H1 (cell line): Measurements from ENCODE around the gene SPOCK1. TPM values are rescaled to one million over a fixed set of nuclear protein-coding genes. Genes with fewer than 3 reads are reported as not detected.

Experiments
- PHF8 ChIP-seq: fragments of 200-600 bp; sonication (generic); conservative IDR thresholded peaks from 2 replicates; pipeline ENCODE4 v1.7.1; 2012; ENCODE audit warnings: low read depth, mild to moderate bottlenecking, inconsistent platforms, low read length, moderate library complexity
- polyA plus RNA-seq, 7 experiments: library from polyadenylated mRNA; depleted of rRNA in 3 of 7; stranded (reverse) in 5 of 7; unstranded in 2 of 7; fragments of >200 nt in 5 of 7; fragments of 200-250 nt in 2 of 7; gene quantifications; 1 replicate in 5 of 7; 2 replicates in 1 of 7; 4 replicates in 1 of 7; pipeline versions ENCODE4 v1.2.1 to v1.2.3, GENCODE V29; 2011 to 2013; ENCODE audit warnings: missing spikeins in 2 of 7, mixed read lengths in 2 of 7
- total RNA-seq: library from RNA; stranded (reverse); fragmentation: NEBNext Ultra II Directional; extraction: Animal tissue kit (Norgen Biotek cat#: 25700); gene quantifications from 2 replicates; pipeline ENCODE4 v1.2.1, GENCODE V29; 2021

SPOCK1 gene
- total and polyA plus RNA-seq, 2 of the 8 experiments (the other 6 are each of a cell fraction or from before 2014, with no cell fraction given), result 6.9 to 18.1 TPM

DNA sequence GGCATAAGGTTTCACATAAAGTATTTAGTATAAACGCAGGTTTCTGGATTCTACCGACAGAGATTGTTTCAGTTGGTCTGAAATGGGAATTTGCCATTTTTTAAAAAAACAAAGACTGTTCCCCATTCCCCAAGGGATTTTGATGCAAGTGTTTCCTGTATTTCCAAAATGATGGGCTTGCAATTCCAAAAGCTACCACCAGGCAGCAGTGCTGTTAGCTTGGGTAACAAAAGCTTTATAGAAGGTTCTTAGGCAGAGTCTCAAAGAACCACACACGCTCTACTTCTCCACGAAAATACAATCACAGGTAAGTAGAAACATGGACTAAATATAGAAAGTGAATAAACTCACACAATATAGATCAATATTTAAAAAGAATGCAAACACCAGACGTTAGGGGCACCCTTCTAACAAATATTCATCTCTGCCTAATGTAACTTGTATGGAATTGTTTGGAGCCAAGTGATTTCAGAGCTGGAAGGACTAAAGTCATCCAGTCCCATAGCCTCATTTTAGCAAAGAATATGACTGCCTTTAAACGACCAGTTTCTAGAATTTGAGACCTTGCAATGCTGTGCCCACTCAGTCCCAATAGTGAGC is 154.3 kb downstream of the SPOCK1 start (continued):
- TF ChIP-seq PHF8, result no peak
